ENCODE measurements around the gene CDV3. TPM values are rescaled to one million over a fixed set of nuclear protein-coding genes. Genes with fewer than 3 reads are reported as not detected.

The CDV3 gene
- total and polyA plus RNA-seq, 10 of the 15 experiments (the other 5 are each of a cell fraction or from before 2014, with no cell fraction given) = 42.3 to 466 (median 136) TPM

GRCh38 chr3:133573629-133574194 lies at the start of gene CDV3 (continued):
- TF ChIP-seq CEBPZ (IDR thresholded peaks at IDR 0.05; ENCODE audit: low read depth, low read length) (no peak), BRCA1 (IDR thresholded peaks at IDR 0.05; ENCODE audit: low read depth, low read length) (no peak), PAX5 (IDR thresholded peaks at IDR 0.05; ENCODE audit: borderline replicate concordance, low read depth, low read length) (peak; percentile 34; the same call in 1 of the 2 replicates), GATAD2B (conservative IDR thresholded peaks at IDR 0.05; ENCODE audit: low read depth) (peak; percentile 50), TCF3 (IDR thresholded peaks at IDR 0.05; ENCODE audit: borderline replicate concordance, insufficient read depth, low read depth, low read length) (0 out of 2 replicates have a peak, but pooled peaks have one; percentile 24), CUX1 (IDR thresholded peaks at IDR 0.05; ENCODE audit: insufficient replicate concordance, low read depth, low read length) (no peak), CBFB (IDR thresholded peaks at IDR 0.05; ENCODE audit: low read depth) (peak; percentile 31; the same call in 1 of the 2 replicates), EP300 (IDR thresholded peaks at IDR 0.05; ENCODE audit: borderline replicate concordance in 1 of 2, control insufficient read depth in 1 of 2, low read depth in 2 of 2, low read length in 2 of 2) (no peak), EGR1 (IDR thresholded peaks at IDR 0.05; ENCODE audit: borderline replicate concordance in 1 of 2, low read depth in 2 of 2, low read length in 2 of 2) (peak; percentile 49 to 56; a peak in 2 of 3 replicates), RELA (IDR thresholded peaks at IDR 0.05; ENCODE audit: borderline replicate concordance, partially characterized antibody) (peak; percentile 51), E2F4 (IDR thresholded peaks at IDR 0.05; ENCODE audit: low read depth, low read length) (no peak), CBX5 (IDR thresholded peaks at IDR 0.05; ENCODE audit: low read depth) (no peak), SIN3A (IDR thresholded peaks at IDR 0.05; ENCODE audit: low read depth, low read length) (0 out of 2 replicates have a peak, but pooled peaks have one; percentile 24), BCL3 (IDR thresholded peaks at IDR 0.05; ENCODE audit: borderline replicate concordance, insufficient read depth, low read depth, low read length, poor library complexity, severe bottlenecking) (peak; percentile 24), CHD1 (IDR thresholded peaks at IDR 0.05; ENCODE audit: low read depth, low read length) (peak; percentile 96; the same call in 1 of the 2 replicates), EED (IDR thresholded peaks at IDR 0.05; ENCODE audit: low read depth) (no peak), TAF1 (IDR thresholded peaks at IDR 0.05; ENCODE audit: borderline replicate concordance, low read depth, low read length) (peak; percentile 76; the same call in 1 of the 2 replicates), NR2C2 (IDR thresholded peaks at IDR 0.05; ENCODE audit: borderline replicate concordance, control insufficient read depth, insufficient read length, low read depth) (no peak)

Measured in GM12878 (cell line).